CD8-positive, alpha-beta memory T cell (primary cell): ENCODE results near the gene TMEM238. TPM values are rescaled to one million over a fixed set of nuclear protein-coding genes. Genes with fewer than 3 reads are reported as not detected.

Source experiments
- CTCF ChIA-PET: fragments of 350-600 bp; sonication (Branson Sonifier 250); formaldehyde crosslinking; loops from one replicate; lab custom pipeline; 2021; ENCODE audit warnings: antibody characterized with exemption; lab: Charles Lee
- POLR2A ChIA-PET: fragments of 350-600 bp; sonication (Branson Sonifier 250); formaldehyde crosslinking; loops from one replicate; lab custom pipeline; 2021; ENCODE audit warnings: antibody characterized with exemption; lab: Charles Lee
- DNase-seq, 5 donors: peaks; one replicate each; pipeline versions ENCODE4 v3.0.0 to v3.0.0-alpha.2; 2020 to 2022; ENCODE audit warnings: mixed read lengths in 1 of 5
- H3K27ac ChIP-seq: one replicate; pipeline ENCODE4 v1.7.0; 2013; ENCODE audit warnings: low read depth, mild to moderate bottlenecking, low read length, moderate library complexity
- H3K27me3 ChIP-seq: 2 replicates; pipeline ENCODE4 v1.7.0; 2013; ENCODE audit warnings: low read length, mild to moderate bottlenecking; ENCODE audit not compliant: insufficient read depth, poor library complexity, severe bottlenecking
- H3K36me3 ChIP-seq: 2 replicates; pipeline ENCODE4 v1.7.0; 2013; ENCODE audit warnings: mild to moderate bottlenecking, low read length, moderate library complexity; ENCODE audit not compliant: insufficient read depth
- H3K4me1 ChIP-seq: 2 replicates; pipeline ENCODE4 v1.7.0; 2013; ENCODE audit warnings: mild to moderate bottlenecking, low read length, moderate library complexity; ENCODE audit not compliant: insufficient read depth
- H3K4me3 ChIP-seq: 2 replicates; pipeline ENCODE4 v1.7.0; 2013; ENCODE audit warnings: mild to moderate bottlenecking, low read length
- H3K9me3 ChIP-seq: 2 replicates; pipeline ENCODE4 v1.7.0; 2013; ENCODE audit warnings: mild to moderate bottlenecking, low read length
- H3K27ac Mint-ChIP-seq, 8 donors: one replicate each; pipeline ENCODE4 v1.8.0; 2020 to 2021; ENCODE audit warnings: mixed read lengths in 8 of 8, mild to moderate bottlenecking in 6 of 8, inconsistent platforms in 3 of 8, moderate library complexity in 3 of 8
- H3K27me3 Mint-ChIP-seq, 2 donors: one replicate each; pipeline ENCODE4 v1.8.0; 2020 to 2021; ENCODE audit warnings: mixed read lengths in 2 of 2, mild to moderate bottlenecking in 1 of 2, moderate library complexity in 1 of 2
- H3K36me3 Mint-ChIP-seq, 3 donors: one replicate each; pipeline ENCODE4 v1.8.0; 2020 to 2021; ENCODE audit warnings: mixed read lengths in 3 of 3, inconsistent platforms in 1 of 3, mild to moderate bottlenecking in 1 of 3
- H3K4me1 Mint-ChIP-seq, 3 donors: one replicate each; pipeline ENCODE4 v1.8.0; 2020 to 2021; ENCODE audit warnings: mixed read lengths in 3 of 3, inconsistent platforms in 1 of 3, mild to moderate bottlenecking in 1 of 3
- H3K4me3 Mint-ChIP-seq, 7 donors: one replicate each; pipeline ENCODE4 v1.8.0; 2020 to 2021; ENCODE audit warnings: mixed read lengths in 7 of 7, mild to moderate bottlenecking in 6 of 7, moderate library complexity in 4 of 7, inconsistent platforms in 2 of 7
- H3K9me3 Mint-ChIP-seq, 5 donors: one replicate each; pipeline ENCODE4 v1.8.0; 2020 to 2022; ENCODE audit warnings: mixed read lengths in 5 of 5, mild to moderate bottlenecking in 3 of 5, moderate library complexity in 2 of 5, inconsistent platforms in 1 of 5
- polyA plus RNA-seq: library from polyadenylated mRNA; unstranded; fragments of 300-500 nt; fragmentation: Illumina TruSeq; gene quantifications from one replicate; pipeline ENCODE4 v1.2.3, GENCODE V29; 2021
- total RNA-seq, 2 experiments: library from RNA; stranded (reverse); gene quantifications; one replicate each; pipeline ENCODE4 v1.2.3, GENCODE V29; 2021

Gene TMEM238, protein sequence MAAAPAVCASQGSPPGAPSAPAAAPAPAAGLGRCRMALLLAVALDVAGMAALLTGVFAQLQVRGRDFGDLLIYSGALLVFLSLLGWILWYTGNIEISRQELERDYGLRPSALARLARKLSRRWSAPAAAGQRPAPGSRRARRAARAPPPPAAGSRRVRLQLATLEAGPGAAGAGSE
- 10 to 100 TPM; 13.3 to 14.1 TPM for total RNA-seq
- polyA plus RNA-seq: 1.9 TPM

DNA sequence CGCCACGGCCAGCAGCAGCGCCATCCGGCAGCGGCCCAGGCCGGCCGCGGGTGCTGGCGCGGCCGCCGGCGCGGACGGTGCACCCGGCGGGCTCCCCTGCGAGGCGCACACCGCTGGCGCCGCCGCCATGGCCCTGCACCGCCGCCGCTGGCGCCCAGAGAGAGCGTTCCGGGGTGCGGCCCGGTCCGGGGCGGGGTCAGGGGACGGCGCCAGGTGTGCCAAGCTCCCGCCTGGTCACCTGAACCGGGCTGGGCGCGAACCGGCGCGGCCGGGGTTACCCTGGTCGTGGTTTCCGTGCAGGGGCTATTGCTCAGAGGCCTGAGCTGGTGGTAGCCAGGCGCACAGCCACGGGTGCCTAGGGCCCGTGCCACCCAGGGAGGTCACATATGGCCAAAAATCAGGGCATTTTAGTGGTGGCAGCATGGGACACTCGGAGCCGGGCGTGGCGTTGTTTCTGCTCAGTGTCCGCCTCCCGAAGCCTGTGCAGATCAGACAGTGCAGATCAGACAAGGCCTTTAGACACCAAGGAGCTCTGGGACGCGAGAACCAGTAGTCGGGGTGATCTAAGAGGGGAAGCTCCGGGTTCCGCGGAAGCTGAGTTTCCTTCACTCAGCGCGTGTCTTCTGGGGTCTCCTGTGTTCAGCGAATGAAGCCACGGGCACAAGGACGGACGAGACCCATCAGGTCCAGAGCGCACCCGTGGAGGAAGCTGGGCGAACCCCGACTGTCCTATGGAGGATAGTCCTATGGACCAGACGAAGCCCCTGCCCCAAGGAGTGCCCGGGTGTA is at the start of gene TMEM238:
Gene TMEM238 (minus strand): TSS at position 162 of the 789 bp plus-strand sequence. CDS start 33 bp downstream, at position 129.
- no peaks in the 10 kb centered on the region for H3K9me3 Mint-ChIP-seq
- DNase-seq: peak in 3 of 5 donors; percentile 26 to 46 (median 41)
- H3K27ac ChIP-seq: peak within 1 kb of the TSS; percentile 99
- H3K36me3 ChIP-seq: peaks cover 28% of the 10 kb centered on the region
- ChIA-PET CTCF (interaction anchor here (0.6 to 3.1 kb wide), 14 partner anchors 10 to 296 kb away, joined by 3 to 22 read pairs (median 4); partner anchors contain the start of genes KMT5C and PPP6R1), POLR2A (interaction anchor here (0.5 to 2.3 kb wide), 15 partner anchors 9 to 342 kb away, joined by 3 to 20 read pairs (median 4); partner anchors contain the start of genes HSPBP1, KMT5C, PPP6R1 and UBE2S)
- peak within 1 kb of the TSS; percentile 99 for H3K4me3 ChIP-seq
- H3K9me3 ChIP-seq: no peaks in the 10 kb centered on the region
- H3K27me3 Mint-ChIP-seq: peaks cover 0 to 10% of the 10 kb centered on the region in 2 donors
- H3K4me1 Mint-ChIP-seq: peaks cover 52 to 67% (median 56%) of the 10 kb centered on the region in 3 donors
- H3K36me3 Mint-ChIP-seq: peaks cover 3 to 40% (median 7%) of the 10 kb centered on the region in 3 donors
- peaks cover 48% of the 10 kb centered on the region for H3K4me1 ChIP-seq
- H3K27me3 ChIP-seq: no peaks in the 10 kb centered on the region
- peak within 1 kb of the TSS; percentile 97 to 100 (median 99) for H3K4me3 Mint-ChIP-seq
- H3K27ac Mint-ChIP-seq: peak within 1 kb of the TSS; percentile 97 to 100 (median 99)

DNA sequence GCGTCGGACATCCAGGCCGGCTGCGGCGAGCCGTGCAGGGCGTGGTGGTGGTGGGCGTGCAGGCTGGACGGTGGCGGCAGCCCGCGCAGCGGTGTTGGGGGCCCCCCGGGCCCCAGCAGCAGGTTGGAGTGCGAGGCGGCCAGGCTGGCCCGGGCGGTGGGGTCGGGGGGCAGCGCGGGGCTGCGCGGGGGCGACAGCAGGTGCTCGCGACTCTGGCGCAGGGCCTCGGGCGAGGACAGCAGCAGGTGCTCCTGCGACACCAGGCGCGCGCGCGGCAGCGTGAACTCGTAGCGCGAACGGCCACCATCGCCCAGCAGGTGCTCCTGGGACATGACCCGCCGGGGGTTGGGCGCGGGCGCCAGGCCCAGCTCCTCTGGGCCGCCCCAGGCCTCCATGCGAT is 49.2 kb upstream of the TMEM238 start:
- Histone ChIP-seq H3K4me3 (no peak overlapping the region), H3K27ac (no peak overlapping the region), H3K9me3 (no peaks in the 10 kb centered on the region), H3K27me3 (peaks cover 34% of the 10 kb centered on the region), H3K4me1 (no peaks in the 10 kb centered on the region), H3K36me3 (no peaks in the 10 kb centered on the region)
- Mint-ChIP-seq H3K9me3 (peaks cover 0 to 2% (median 0%) of the 10 kb centered on the region in 5 donors), H3K36me3 (peaks cover 0 to 5% (median 0%) of the 10 kb centered on the region in 3 donors), H3K27ac (no peak overlapping the region), H3K27me3 (peaks cover 40 to 55% of the 10 kb centered on the region in 2 donors), H3K4me3 (no peak overlapping the region), H3K4me1 (peaks cover 0 to 7% (median 0%) of the 10 kb centered on the region in 3 donors)
- DNase-seq: no peak
- ChIA-PET POLR2A (no interaction called here), CTCF (no interaction called here)

- Mint-ChIP-seq H3K27ac (no peak overlapping the region), H3K9me3 (no peaks in the 10 kb centered on the region), H3K36me3 (peaks cover 0 to 5% (median 0%) of the 10 kb centered on the region in 3 donors), H3K27me3 (peaks cover 39 to 58% of the 10 kb centered on the region in 2 donors), H3K4me3 (no peak overlapping the region), H3K4me1 (peaks cover 0 to 7% (median 0%) of the 10 kb centered on the region in 3 donors)
- no peaks in the 10 kb centered on the region for H3K9me3 ChIP-seq
- CTCF ChIA-PET: no interaction called here
- POLR2A ChIA-PET: no interaction called here
- H3K4me1 ChIP-seq: no peaks in the 10 kb centered on the region
- DNase-seq: no peak
- H3K4me3 ChIP-seq: no peak overlapping the region
- H3K36me3 ChIP-seq: no peaks in the 10 kb centered on the region
- H3K27me3 ChIP-seq: peaks cover 35% of the 10 kb centered on the region
- H3K27ac ChIP-seq: no peak overlapping the region
Measured at GRCh38 chr19:55432241-55432959, 48.3 kb upstream of the TMEM238 start.

DNA sequence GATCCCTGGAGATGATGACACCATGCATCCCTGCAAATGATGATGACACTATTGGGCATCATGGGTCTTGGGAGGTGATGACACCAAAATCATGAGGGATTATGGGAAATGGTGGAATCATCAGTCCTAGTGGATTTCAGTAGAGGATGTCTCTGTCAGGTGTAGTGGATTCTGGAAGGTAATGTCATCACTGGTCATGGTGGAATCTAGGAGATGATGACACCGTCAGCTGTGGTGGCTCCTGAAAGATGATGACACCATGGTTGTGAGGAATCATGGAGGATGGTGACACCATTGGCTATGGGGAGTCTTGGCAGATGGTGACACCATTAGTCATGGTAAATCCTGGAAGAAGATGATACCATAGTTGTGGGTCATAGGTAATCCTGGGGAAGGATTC is 47.1 kb upstream of the TMEM238 start:
- POLR2A ChIA-PET: no interaction called here
- peaks cover 30 to 53% of the 10 kb centered on the region in 2 donors for H3K27me3 Mint-ChIP-seq
- no peak overlapping the region for H3K27ac ChIP-seq
- no peaks in the 10 kb centered on the region for H3K4me1 Mint-ChIP-seq
- CTCF ChIA-PET: no interaction called here
- H3K36me3 ChIP-seq: no peaks in the 10 kb centered on the region
- peak overlapping the region in 1 of 8 donors; percentile 17 for H3K27ac Mint-ChIP-seq
- H3K4me3 ChIP-seq: no peak overlapping the region
- H3K9me3 Mint-ChIP-seq: no peaks in the 10 kb centered on the region
- H3K36me3 Mint-ChIP-seq: peaks cover 0 to 5% (median 0%) of the 10 kb centered on the region in 3 donors
- H3K27me3 ChIP-seq: peaks cover 35% of the 10 kb centered on the region
- H3K4me3 Mint-ChIP-seq: no peak overlapping the region
- no peak for DNase-seq
- no peaks in the 10 kb centered on the region for H3K9me3 ChIP-seq
- H3K4me1 ChIP-seq: no peaks in the 10 kb centered on the region

GRCh38 chr19:55426042-55426441 is 42.0 kb upstream of the TMEM238 start:
- Mint-ChIP-seq H3K4me1 (peaks cover 6 to 12% (median 8%) of the 10 kb centered on the region in 3 donors), H3K27me3 (peaks cover 29 to 54% of the 10 kb centered on the region in 2 donors), H3K4me3 (no peak overlapping the region), H3K27ac (no peak overlapping the region), H3K9me3 (no peaks in the 10 kb centered on the region), H3K36me3 (peaks cover 0 to 2% (median 2%) of the 10 kb centered on the region in 3 donors)
- Histone ChIP-seq H3K9me3 (no peaks in the 10 kb centered on the region), H3K36me3 (no peaks in the 10 kb centered on the region), H3K4me1 (peaks cover 14% of the 10 kb centered on the region), H3K27me3 (peaks cover 11% of the 10 kb centered on the region), H3K4me3 (no peak overlapping the region), H3K27ac (no peak overlapping the region)
- no peak for DNase-seq
- CTCF ChIA-PET: interaction anchor here (1.1 kb wide), 1 partner anchor 284 kb away, joined by 3 read pairs; no protein-coding TSS in a partner anchor
- POLR2A ChIA-PET: no interaction called here

DNA sequence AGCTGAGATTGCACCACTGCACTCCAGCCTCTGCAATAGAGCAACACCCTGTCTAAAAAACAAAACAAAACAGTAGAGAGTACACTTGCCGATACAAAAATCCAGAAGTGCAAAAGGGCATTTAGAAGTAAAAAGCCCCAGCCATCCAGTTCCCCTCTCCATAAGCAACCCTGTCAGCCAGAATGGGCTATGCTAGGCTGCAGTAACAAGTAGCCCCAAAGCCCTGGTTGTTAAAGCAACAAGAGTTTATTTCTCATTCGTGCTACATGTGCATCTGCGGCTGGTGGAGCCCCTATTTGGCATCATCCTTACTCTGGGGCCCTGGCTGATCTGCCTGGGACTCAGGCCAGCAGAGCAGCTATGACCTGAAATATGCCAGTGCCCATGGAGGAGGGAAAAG is 40.4 kb upstream of the TMEM238 start:
- Mint-ChIP-seq H3K9me3 (no peaks in the 10 kb centered on the region), H3K36me3 (peaks cover 0 to 2% (median 0%) of the 10 kb centered on the region in 3 donors), H3K27ac (peak overlapping the region in 1 of 8 donors; percentile 5), H3K4me3 (no peak overlapping the region), H3K27me3 (peaks cover 21 to 40% of the 10 kb centered on the region in 2 donors), H3K4me1 (peaks cover 6 to 22% (median 19%) of the 10 kb centered on the region in 3 donors)
- ChIA-PET CTCF (interaction anchor here (1.1 kb wide), 1 partner anchor 80 kb away, joined by 3 read pairs; no protein-coding TSS in a partner anchor), POLR2A (no interaction called here)
- Histone ChIP-seq H3K27ac (no peak overlapping the region), H3K27me3 (peaks cover 6% of the 10 kb centered on the region), H3K4me3 (no peak overlapping the region), H3K4me1 (peaks cover 19% of the 10 kb centered on the region), H3K36me3 (no peaks in the 10 kb centered on the region), H3K9me3 (no peaks in the 10 kb centered on the region)
- DNase-seq: no peak

GRCh38 chr19:55423225-55424005 is 39.3 kb upstream of the TMEM238 start:
- POLR2A ChIA-PET: no interaction called here
- Histone ChIP-seq H3K36me3 (no peaks in the 10 kb centered on the region), H3K4me3 (no peak overlapping the region), H3K27me3 (peaks cover 2% of the 10 kb centered on the region), H3K27ac (no peak overlapping the region), H3K9me3 (no peaks in the 10 kb centered on the region), H3K4me1 (peaks cover 20% of the 10 kb centered on the region)
- Mint-ChIP-seq H3K4me1 (peaks cover 6 to 22% (median 20%) of the 10 kb centered on the region in 3 donors), H3K36me3 (peaks cover 0 to 2% (median 0%) of the 10 kb centered on the region in 3 donors), H3K9me3 (no peaks in the 10 kb centered on the region), H3K4me3 (no peak overlapping the region), H3K27me3 (peaks cover 20 to 31% of the 10 kb centered on the region in 2 donors), H3K27ac (peak overlapping the region in 1 of 8 donors; percentile 66)
- CTCF ChIA-PET: no interaction called here
- no peak for DNase-seq
